K562 (cell line): ENCODE results near the gene MAP1LC3B2. TPM values are rescaled to one million over a fixed set of nuclear protein-coding genes. Genes with fewer than 3 reads are reported as not detected.

Experiments used
- BCLAF1 ChIP-seq, 2 experiments: fragments of 450-650 bp in 1 of 2; IDR thresholded peaks; 2 replicates each; pipeline ENCODE4 v1.6.1; 2011 to 2017; ENCODE audit warnings: low read depth in 2 of 2, antibody characterized with exemption in 1 of 2, borderline replicate concordance in 1 of 2, low read length in 1 of 2, mild to moderate bottlenecking in 1 of 2, mixed read lengths in 1 of 2; ENCODE audit not compliant: control insufficient read depth in 1 of 2
- CHD4 ChIP-seq: fragments of 200-600 bp; sonication (generic); IDR thresholded peaks from 3 replicates; pipeline ENCODE4 v1.6.1; 2012; ENCODE audit warnings: low read depth, mild to moderate bottlenecking, mixed read lengths, low read length, inconsistent platforms; ENCODE audit not compliant: insufficient read depth, insufficient replicate concordance, poor library complexity, severe bottlenecking
- CREB1 ChIP-seq, 2 experiments: sonication (generic) in 1 of 2; formaldehyde crosslinking in 1 of 2; IDR thresholded peaks; 2 replicates each; pipeline versions ENCODE4 v1.6.1 to v1.8.0; 2012 to 2022; ENCODE audit warnings: inconsistent platforms in 1 of 2, mild to moderate bottlenecking in 1 of 2, missing genetic modification reagents in 1 of 2, moderate library complexity in 1 of 2
- DACH1 ChIP-seq: fragments of 450-650 bp; IDR thresholded peaks from 2 replicates; pipeline ENCODE4 v1.6.1; 2018; ENCODE audit not compliant: partially characterized antibody
- DMBX1 ChIP-seq: fragments of 250-450 bp; sonication (Bioruptor Pico); IDR thresholded peaks from 2 replicates; pipeline ENCODE4 v1.8.0; 2022; ENCODE audit warnings: inconsistent platforms, mild to moderate bottlenecking, moderate library complexity, borderline replicate concordance
- EZH2 ChIP-seq: IDR thresholded peaks from 2 replicates; pipeline ENCODE4 v1.6.1; 2012; ENCODE audit warnings: low read depth, mild to moderate bottlenecking, inconsistent platforms, low read length, borderline replicate concordance
- HNRNPLL ChIP-seq: fragments of 200-400 bp; formaldehyde crosslinking; IDR thresholded peaks from 2 replicates; pipeline ENCODE4 v1.6.1; 2017; ENCODE audit warnings: low read length, low read depth, mild to moderate bottlenecking; ENCODE audit not compliant: poor library complexity, severe bottlenecking
- IFI16 ChIP-seq: fragments of 250-450 bp; sonication (Bioruptor Pico); IDR thresholded peaks from 2 replicates; pipeline ENCODE4 v2.1.2; 2022; ENCODE audit warnings: mild to moderate bottlenecking, inconsistent platforms
- ILF3 ChIP-seq: fragments of 450-650 bp; IDR thresholded peaks from 2 replicates; pipeline ENCODE4 v1.6.1; 2018; ENCODE audit warnings: antibody characterized with exemption, mild to moderate bottlenecking, moderate library complexity, borderline replicate concordance
- MED1 ChIP-seq: sonication (generic); formaldehyde crosslinking; IDR thresholded peaks from 2 replicates; pipeline ENCODE4 v1.8.1; 2023; ENCODE audit warnings: missing genetic modification reagents, borderline replicate concordance
- NUFIP1 ChIP-seq: fragments of 450-650 bp; IDR thresholded peaks from 2 replicates; pipeline ENCODE4 v1.6.1; 2018; ENCODE audit not compliant: partially characterized antibody
- PRPF4 ChIP-seq: fragments of 200-400 bp; formaldehyde crosslinking; IDR thresholded peaks from one replicate; pipeline ENCODE4 v1.6.1; 2017; ENCODE audit warnings: low read length, low read depth, mild to moderate bottlenecking; ENCODE audit not compliant: insufficient read depth, poor library complexity, severe bottlenecking
- SIN3B ChIP-seq: fragments of 450-650 bp; IDR thresholded peaks from 2 replicates; pipeline ENCODE4 v1.6.1; 2017; ENCODE audit warnings: low read depth, mild to moderate bottlenecking, moderate library complexity
- SMAD2 ChIP-seq: fragments of 150-350 bp; IDR thresholded peaks from 2 replicates; pipeline ENCODE4 v1.6.1; 2014; ENCODE audit warnings: low read depth, mild to moderate bottlenecking, low read length
- SMARCA4 ChIP-seq: fragments of 450-650 bp; IDR thresholded peaks from 2 replicates; pipeline ENCODE4 v1.6.1; 2016
- XRCC4 ChIP-seq: IDR thresholded peaks from one replicate; pipeline ENCODE4 v1.6.1; 2011; ENCODE audit not compliant: insufficient read depth, insufficient read length; ENCODE audit errors: extremely low read depth
- ZNF134 ChIP-seq: fragments of 250-450 bp; sonication (Bioruptor Pico); conservative IDR thresholded peaks from 2 replicates; pipeline ENCODE4 v1.4.0; 2020
- ZNF165 ChIP-seq: fragments of 250-450 bp; sonication (Bioruptor Pico); IDR thresholded peaks from 2 replicates; pipeline ENCODE4 v1.4.0; 2020; ENCODE audit warnings: borderline replicate concordance
- ZNF175 ChIP-seq: fragments of 200-800 bp; sonication (Bioruptor generic); IDR thresholded peaks from 2 replicates; pipeline ENCODE4 v1.6.1; 2016; ENCODE audit warnings: low read depth, mild to moderate bottlenecking, missing genetic modification characterization, missing compliant biosample characterization
- ZNF395 ChIP-seq: fragments of 200-800 bp; sonication (Bioruptor generic); IDR thresholded peaks from 2 replicates; pipeline ENCODE4 v1.6.1; 2017; ENCODE audit warnings: missing genetic modification characterization, missing compliant biosample characterization
- ZNF449 ChIP-seq: fragments of 250-450 bp; sonication (Bioruptor Pico); IDR thresholded peaks from 2 replicates; pipeline ENCODE4 v1.8.0; 2022; ENCODE audit warnings: moderate library complexity, mild to moderate bottlenecking, inconsistent platforms
- ZNF780A ChIP-seq: fragments of 250-450 bp; sonication (Bioruptor Pico); IDR thresholded peaks from 2 replicates; pipeline ENCODE4 v1.5.0; 2021; ENCODE audit warnings: mild to moderate bottlenecking
- polyA plus RNA-seq, 8 experiments: library from polyadenylated mRNA; depleted of rRNA in 4 of 8; stranded (reverse) in 5 of 8; unstranded in 3 of 8; fragments of >200 nt; fragmentation: Nextera tagmentation in 2 of 8; fragmentation: Illumina TruSeq in 1 of 8; extraction: Ambion mirVana in 2 of 8; extraction: Trizol in 1 of 8; gene quantifications; 2 replicates each; pipeline versions ENCODE4 v1.2.1 to v1.2.3, GENCODE V29; 2011 to 2014; ENCODE audit warnings: inconsistent platforms in 1 of 8, missing spikeins in 1 of 8
- total RNA-seq, 7 experiments: library from RNA; depleted of rRNA in 6 of 7; stranded (reverse); fragments of >200 nt in 6 of 7; fragmentation: Illumina TruSeq in 2 of 7; extraction: Trizol in 2 of 7; gene quantifications; 2 replicates each; pipeline versions ENCODE4 v1.2.1 to v1.2.3, GENCODE V29; 2011 to 2021; ENCODE audit warnings: low replicate concordance in 1 of 7

The MAP1LC3B2 gene
- total and polyA plus RNA-seq, 9 of the 15 experiments (the other 6 are each of a cell fraction or from before 2014, with no cell fraction given) = 0.53 to 2.8 (median 0.76) TPM; not detected in 2

- TF ChIP-seq ZNF395 (CRISPR knock-in tag) = peak; percentile 98
- no peak for TF ChIP-seq SIN3B
- TF ChIP-seq ZNF449 (CRISPR knock-in tag) = peak; percentile 98
- TF ChIP-seq CREB1 (IDR thresholded peaks at IDR 0.05) = no peak
- peak; percentile 24; the same call in 1 of the 2 replicates for TF ChIP-seq CREB1 (CRISPR knock-in tag; IDR thresholded peaks at IDR 0.05)
- no peak for TF ChIP-seq CHD4
- TF ChIP-seq HNRNPLL = no peak
- peak; percentile 87 for TF ChIP-seq ZNF134 (CRISPR knock-in tag)
- no peak for TF ChIP-seq BCLAF1 (IDR thresholded peaks at IDR 0.05; ENCODE audit: borderline replicate concordance in 1 of 2, control insufficient read depth in 1 of 2, low read depth in 2 of 2, low read length in 1 of 2)
- peak; percentile 99 for TF ChIP-seq ZNF175 (CRISPR knock-in tag)
- TF ChIP-seq SMAD2 = no peak
- TF ChIP-seq XRCC4 = no peak
- TF ChIP-seq NUFIP1 = peak; percentile 42
- TF ChIP-seq SMARCA4 = no peak
- no peak for TF ChIP-seq PRPF4
- TF ChIP-seq ZNF780A (CRISPR knock-in tag) = 0 out of 2 replicates have a peak, but pooled peaks have one; percentile 29
- TF ChIP-seq MED1 (CRISPR knock-in tag) = no peak
- TF ChIP-seq DMBX1 (CRISPR knock-in tag) = peak; percentile 99
- no peak for TF ChIP-seq DACH1
- peak; percentile 91 for TF ChIP-seq IFI16 (CRISPR knock-in tag)
- TF ChIP-seq ILF3 = no peak
- peak; percentile 97 for TF ChIP-seq ZNF165 (CRISPR knock-in tag)
- no peak for TF ChIP-seq EZH2
These were observed 2.7 kb upstream of the MAP1LC3B2 start (continued) for GRCh38 chr12:116556356-116556952.
